GM12878 (cell line): ENCODE measurements around the gene PCDHB1. TPM values are rescaled to one million over a fixed set of nuclear protein-coding genes. Genes with fewer than 3 reads are reported as not detected.

Source experiments
- ATAC-seq: fragments of 200-7000 bp; cut with Tn5 transposase; 3 replicates; pipeline ENCODE4 v1.9.1; 2020; ENCODE audit warnings: mild to moderate bottlenecking, moderate library complexity
- BruUV-seq: library from RNA; stranded (reverse); fragments of 400-500 nt; replicated peaks from 2 replicates; lab custom pipeline; 2021; lab: Mats Ljungman, UMichigan
- CTCF ChIA-PET: fragments of 300-600 bp; sonication (Branson Sonifier 250); formaldehyde crosslinking; extraction: SDS; loops from one replicate; lab custom pipeline; 2021; ENCODE audit warnings: inconsistent platforms; lab: Yijun Ruan, JAX
- POLR2A ChIA-PET: fragments of 350-600 bp; formaldehyde crosslinking; extraction: SDS; loops from one replicate; lab custom pipeline; 2021; ENCODE audit warnings: inconsistent platforms; lab: Charles Lee
- RAD21 ChIA-PET: fragments of 300-600 bp; sonication (Branson Sonifier 250); formaldehyde crosslinking; loops from one replicate; lab custom pipeline; 2023; ENCODE audit warnings: antibody characterized with exemption; ENCODE audit not compliant: unreplicated experiment; lab: Charles Lee
- SMC1A ChIA-PET: fragments of 300-600 bp; sonication (Branson Sonifier 250); formaldehyde crosslinking; loops from one replicate; lab custom pipeline; 2023; ENCODE audit not compliant: unreplicated experiment, uncharacterized antibody; lab: Charles Lee
- DNase-seq: peaks from one replicate; pipeline ENCODE4 v3.0.0-alpha.2; 2011; ENCODE audit warnings: low read depth, low spot score
- FAIRE-seq: peaks from 3 replicates; lab custom pipeline; 2011; peaks lifted over from hg19 to GRCh38; lab: Jason Lieb, UNC
- H2AFZ ChIP-seq: 2 replicates; pipeline ENCODE4 v1.6.0; 2011; ENCODE audit warnings: low read depth, low read length, control low read depth; ENCODE audit not compliant: control insufficient read depth
- H3K27ac ChIP-seq: 2 replicates; pipeline ENCODE4 v1.5.1; 2011; ENCODE audit warnings: control low read depth; ENCODE audit not compliant: control insufficient read depth, insufficient read depth
- H3K27me3 ChIP-seq, 2 experiments: replicated peaks in 1 of 2; 2 replicates each; pipeline versions ENCODE4 v1.6.0 to v1.6.1; 2011; ENCODE audit warnings: low read length in 1 of 2; ENCODE audit not compliant: control insufficient read depth in 2 of 2, insufficient read depth in 2 of 2
- H3K36me3 ChIP-seq, 2 experiments: 2 replicates each; pipeline ENCODE4 v1.5.1; 2011; ENCODE audit warnings: low read length in 1 of 2; ENCODE audit not compliant: control insufficient read depth in 2 of 2, insufficient read depth in 2 of 2
- H3K4me1 ChIP-seq: 2 replicates; pipeline ENCODE4 v1.6.1; 2011; ENCODE audit warnings: mild to moderate bottlenecking, low read length, moderate library complexity, mixed read lengths; ENCODE audit not compliant: control insufficient read depth, insufficient read depth
- H3K4me2 ChIP-seq: 2 replicates; pipeline ENCODE4 v1.6.0; 2011; ENCODE audit warnings: control low read depth; ENCODE audit not compliant: control insufficient read depth, insufficient read depth
- H3K4me3 ChIP-seq: fragments of 200-600 bp; sonication (generic); 2 replicates; pipeline ENCODE4 v1.5.1; 2016
- H3K79me2 ChIP-seq: 2 replicates; pipeline ENCODE4 v1.6.0; 2011; ENCODE audit warnings: low read length; ENCODE audit not compliant: control insufficient read depth, insufficient read depth
- H3K9ac ChIP-seq: 2 replicates; pipeline ENCODE4 v1.8.0; 2011; ENCODE audit warnings: low read length, control low read depth, mixed read lengths; ENCODE audit not compliant: control insufficient read depth, insufficient read depth
- H3K9me3 ChIP-seq: replicated peaks from 3 replicates; pipeline ENCODE4 v1.5.1; 2011; ENCODE audit warnings: mild to moderate bottlenecking, low read length; ENCODE audit not compliant: control insufficient read depth, insufficient read depth
- H4K20me1 ChIP-seq: 2 replicates; pipeline ENCODE4 v1.6.0; 2011; ENCODE audit not compliant: control insufficient read depth, insufficient read depth
- BMI1 ChIP-seq: fragments of 450-650 bp; IDR thresholded peaks from 2 replicates; pipeline ENCODE4 v1.6.1; 2016; ENCODE audit warnings: mild to moderate bottlenecking, moderate library complexity, borderline replicate concordance
- E2F4 ChIP-seq: IDR thresholded peaks from 2 replicates; pipeline ENCODE4 v1.6.1; 2012; ENCODE audit warnings: low read depth, low read length, improper control_type of control experiment
- HDAC6 ChIP-seq: fragments of 200-600 bp; sonication (generic); IDR thresholded peaks from one replicate; pipeline ENCODE4 v1.8.0; 2017; ENCODE audit warnings: antibody characterized with exemption; ENCODE audit not compliant: unreplicated experiment
- IRF5 ChIP-seq: fragments of 450-650 bp; IDR thresholded peaks from 2 replicates; pipeline ENCODE4 v1.6.1; 2017; ENCODE audit warnings: borderline replicate concordance
- RAD21 ChIP-seq: IDR thresholded peaks from 2 replicates; pipeline ENCODE4 v1.6.1; 2011; ENCODE audit warnings: mild to moderate bottlenecking, low read depth, low read length, moderate library complexity; ENCODE audit not compliant: insufficient read depth
- TCF7 ChIP-seq: IDR thresholded peaks from 2 replicates; pipeline ENCODE4 v1.6.1; 2014; ENCODE audit warnings: antibody characterized with exemption, borderline replicate concordance
- YBX1 ChIP-seq: fragments of 450-650 bp; IDR thresholded peaks from 2 replicates; pipeline ENCODE4 v1.6.1; 2016; ENCODE audit warnings: antibody characterized with exemption
- ZBTB4 ChIP-seq: fragments of 450-650 bp; formaldehyde crosslinking; IDR thresholded peaks from 2 replicates; pipeline ENCODE4 v1.4.0; 2022; ENCODE audit warnings: mild to moderate bottlenecking, moderate library complexity
- ZNF592 ChIP-seq: fragments of 450-650 bp; IDR thresholded peaks from 2 replicates; pipeline ENCODE4 v1.6.1; 2017; ENCODE audit warnings: mild to moderate bottlenecking, moderate library complexity
- WGBS: methylation state at CpG from one replicate; pipeline ENCODE4 v1.1.6; 2016; ENCODE audit warnings: low lambda C conversion rate; ENCODE audit not compliant: insufficient replicate concordance, insufficient coverage; ENCODE audit errors: missing lambda C conversion rate; 5-methylcytosine and 5-hydroxymethylcytosine counted together
- in situ Hi-C: fragments of 300-500 bp; cut with MboI; formaldehyde crosslinking; loops from 9 replicates; pipeline ENCODE4 v1.14.3; 2018; ENCODE audit warnings: mixed read lengths
- intact Hi-C: fragments of 100-400 bp; cut with micrococcal nuclease; formaldehyde crosslinking; loops from one replicate; pipeline ENCODE4 v1.14.2; 2022; ENCODE audit not compliant: unreplicated experiment
- polyA plus RNA-seq, 11 experiments: library from polyadenylated mRNA; depleted of rRNA in 4 of 11; unstranded in 6 of 11; stranded (reverse) in 5 of 11; fragments of >200 nt; fragmentation: Nextera tagmentation in 4 of 11; fragmentation: Illumina TruSeq in 1 of 11; extraction: Ambion mirVana in 4 of 11; extraction: Trizol in 1 of 11; gene quantifications; 1 replicate in 1 of 11; 2 replicates in 10 of 11; pipeline versions ENCODE4 v1.2.1 to v1.2.3, GENCODE V29; 2011 to 2016; ENCODE audit warnings: inconsistent platforms in 2 of 11, missing spikeins in 2 of 11, low read depth in 1 of 11
- total RNA-seq, 4 experiments: library from RNA; depleted of rRNA in 3 of 4; stranded (reverse); fragments of >200 nt in 3 of 4; fragmentation: Illumina TruSeq in 1 of 4; extraction: Trizol in 1 of 4; gene quantifications; 2 replicates each; pipeline versions ENCODE4 v1.2.1 to v1.2.3, GENCODE V29; 2013 to 2021

PCDHB1 gene
- total and polyA plus RNA-seq, 10 of the 15 experiments (the other 5 are each of a cell fraction or from before 2014, with no cell fraction given), result not detected

- in situ Hi-C loops (loop anchor here (25.0 kb wide), 1 partner anchor 805 kb away; no protein-coding TSS in a partner anchor), intact Hi-C loops (no loop called here)
- Histone ChIP-seq H2AFZ (no peak overlapping the region), H3K27ac (no peak overlapping the region), H3K27me3 (no peaks in the 10 kb centered on the region), H3K9ac (no peak overlapping the region), H4K20me1 (no peaks in the 10 kb centered on the region), H3K36me3 (no peaks in the 10 kb centered on the region), H3K4me3 (no peak overlapping the region), H3K4me2 (no peak overlapping the region), H3K79me2 (no peaks in the 10 kb centered on the region), H3K4me1 (no peaks in the 10 kb centered on the region), H3K9me3 (no peaks in the 10 kb centered on the region; the same call in 2 of the 3 replicates)
- DNase-seq, result no peak
- ChIA-PET SMC1A (no interaction called here), CTCF (no interaction called here), RAD21 (no interaction called here), POLR2A (no interaction called here)
- no peak for ATAC-seq
- 0% methylated on average over 1 of the region's 1 CpG for WGBS
- TF ChIP-seq ZBTB4 (no peak), BMI1 (no peak), YBX1 (no peak), ZNF592 (no peak), IRF5 (no peak), HDAC6 (no peak), E2F4 (no peak), TCF7 (no peak), RAD21 (no peak)
- BruUV-seq, result no TSS peak
- no peak for FAIRE-seq
Observed at GRCh38 chr5:141042555-141042954, 8.6 kb upstream of the PCDHB1 start.
